ENCODE data around the gene SPATC1L.
"Not testable (repeated sequence)": the region's sequence is repeated elsewhere in the genome, so short reads cannot be mapped to it uniquely, and the experiment has no call there.

SPATC1L gene

GRCh38 chr21:46202592-46203202 lies 18.4 kb upstream of the SPATC1L start:
- H3K27me3 ChIP-seq (ENCODE audit: insufficient read depth, insufficient read length), result no peaks in the 10 kb centered on the region
- H3K4me3 ChIP-seq (ENCODE audit: insufficient read length, low read depth), result no peak overlapping the region
- DNase-seq (ENCODE audit: low read depth, low spot score), result peak; percentile 87
- TF ChIP-seq YY1 (IDR thresholded peaks at IDR 0.05; ENCODE audit: insufficient read depth, insufficient read length) (no peak), ZNF274 (IDR thresholded peaks at IDR 0.05; ENCODE audit: low read depth, low read length) (no peak), SUZ12 (IDR thresholded peaks at IDR 0.05; ENCODE audit: extremely low read depth, insufficient read depth, insufficient read length) (no peak)
- H3K9me3 ChIP-seq (ENCODE audit: insufficient read depth, low read length), result peaks cover 4% of the 10 kb centered on the region; the same call in 1 of the 2 replicates
- no peak overlapping the region for H3K9ac ChIP-seq (ENCODE audit: insufficient read length, low read depth)
- H3K36me3 ChIP-seq (ENCODE audit: insufficient read depth, insufficient read length, low read length), result peaks cover 84% of the 10 kb centered on the region
- peaks cover 2% of the 10 kb centered on the region for H3K4me1 ChIP-seq (ENCODE audit: insufficient read depth, insufficient read length)

GRCh38 chr21:46200877-46201803 lies 16.9 kb upstream of the SPATC1L start:
- not testable (repeated sequence) for H3K9me3 ChIP-seq (ENCODE audit: insufficient read depth, low read length); DNase-seq (ENCODE audit: low read depth, low spot score); H3K4me1 ChIP-seq (ENCODE audit: insufficient read depth, insufficient read length); H3K27me3 ChIP-seq (ENCODE audit: insufficient read depth, insufficient read length); H3K4me3 ChIP-seq (ENCODE audit: insufficient read length, low read depth); H3K9ac ChIP-seq (ENCODE audit: insufficient read length, low read depth)
- H3K36me3 ChIP-seq (ENCODE audit: insufficient read depth, insufficient read length, low read length), result peaks cover 82% of the 10 kb centered on the region

GRCh38 chr21:46199436-46200373 lies 15.4 kb upstream of the SPATC1L start:
- TF ChIP-seq SUZ12 (IDR thresholded peaks at IDR 0.05; ENCODE audit: extremely low read depth, insufficient read depth, insufficient read length), result no peak
- no peak for TF ChIP-seq ZNF274 (IDR thresholded peaks at IDR 0.05; ENCODE audit: low read depth, low read length)
- TF ChIP-seq YY1 (IDR thresholded peaks at IDR 0.05; ENCODE audit: insufficient read depth, insufficient read length), result no peak
- no peak for DNase-seq (ENCODE audit: low read depth, low spot score)
- Histone ChIP-seq H3K27me3 (ENCODE audit: insufficient read depth, insufficient read length) (no peaks in the 10 kb centered on the region), H3K4me3 (ENCODE audit: insufficient read length, low read depth) (no peak overlapping the region), H3K9ac (ENCODE audit: insufficient read length, low read depth) (no peak overlapping the region), H3K36me3 (ENCODE audit: insufficient read depth, insufficient read length, low read length) (peaks cover 82% of the 10 kb centered on the region), H3K4me1 (ENCODE audit: insufficient read depth, insufficient read length) (peaks cover 5% of the 10 kb centered on the region), H3K9me3 (ENCODE audit: insufficient read depth, low read length) (peaks cover 4% of the 10 kb centered on the region; the same call in 1 of the 2 replicates)

GRCh38 chr21:46196733-46197132 lies 12.5 kb upstream of the SPATC1L start:
- peaks cover 89% of the 10 kb centered on the region for H3K36me3 ChIP-seq (ENCODE audit: insufficient read depth, insufficient read length, low read length)
- H3K27me3 ChIP-seq (ENCODE audit: insufficient read depth, insufficient read length), result no peaks in the 10 kb centered on the region
- DNase-seq (ENCODE audit: low read depth, low spot score), result no peak
- peaks cover 4% of the 10 kb centered on the region; the same call in 1 of the 2 replicates for H3K9me3 ChIP-seq (ENCODE audit: insufficient read depth, low read length)
- no peak overlapping the region for H3K4me3 ChIP-seq (ENCODE audit: insufficient read length, low read depth)
- no peak overlapping the region for H3K9ac ChIP-seq (ENCODE audit: insufficient read length, low read depth)
- H3K4me1 ChIP-seq (ENCODE audit: insufficient read depth, insufficient read length), result peaks cover 7% of the 10 kb centered on the region
- TF ChIP-seq ZNF274 (IDR thresholded peaks at IDR 0.05; ENCODE audit: low read depth, low read length) (no peak), SUZ12 (IDR thresholded peaks at IDR 0.05; ENCODE audit: extremely low read depth, insufficient read depth, insufficient read length) (no peak), YY1 (IDR thresholded peaks at IDR 0.05; ENCODE audit: insufficient read depth, insufficient read length) (no peak)

GRCh38 chr21:46195595-46196195 lies 11.4 kb upstream of the SPATC1L start:
- TF ChIP-seq SUZ12 (IDR thresholded peaks at IDR 0.05; ENCODE audit: extremely low read depth, insufficient read depth, insufficient read length) (no peak), ZNF274 (IDR thresholded peaks at IDR 0.05; ENCODE audit: low read depth, low read length) (no peak), YY1 (IDR thresholded peaks at IDR 0.05; ENCODE audit: insufficient read depth, insufficient read length) (no peak)
- H3K9me3 ChIP-seq (ENCODE audit: insufficient read depth, low read length), result peaks cover 4% of the 10 kb centered on the region; the same call in 1 of the 2 replicates
- H3K4me3 ChIP-seq (ENCODE audit: insufficient read length, low read depth), result no peak overlapping the region
- no peak for DNase-seq (ENCODE audit: low read depth, low spot score)
- H3K9ac ChIP-seq (ENCODE audit: insufficient read length, low read depth), result peak overlapping the region; percentile 53
- H3K4me1 ChIP-seq (ENCODE audit: insufficient read depth, insufficient read length), result peaks cover 16% of the 10 kb centered on the region
- no peaks in the 10 kb centered on the region for H3K27me3 ChIP-seq (ENCODE audit: insufficient read depth, insufficient read length)
- H3K36me3 ChIP-seq (ENCODE audit: insufficient read depth, insufficient read length, low read length), result peaks cover 93% of the 10 kb centered on the region

- Histone ChIP-seq H3K9me3 (ENCODE audit: insufficient read depth, low read length) (peaks cover 2% of the 10 kb centered on the region; the same call in 1 of the 2 replicates), H3K4me1 (ENCODE audit: insufficient read depth, insufficient read length) (peaks cover 26% of the 10 kb centered on the region), H3K9ac (ENCODE audit: insufficient read length, low read depth) (no peak overlapping the region), H3K4me3 (ENCODE audit: insufficient read length, low read depth) (no peak overlapping the region), H3K36me3 (ENCODE audit: insufficient read depth, insufficient read length, low read length) (peaks cover 93% of the 10 kb centered on the region), H3K27me3 (ENCODE audit: insufficient read depth, insufficient read length) (no peaks in the 10 kb centered on the region)
- TF ChIP-seq ZNF274 (IDR thresholded peaks at IDR 0.05; ENCODE audit: low read depth, low read length), result no peak
- no peak for TF ChIP-seq SUZ12 (IDR thresholded peaks at IDR 0.05; ENCODE audit: extremely low read depth, insufficient read depth, insufficient read length)
- TF ChIP-seq YY1 (IDR thresholded peaks at IDR 0.05; ENCODE audit: insufficient read depth, insufficient read length), result no peak
- no peak for DNase-seq (ENCODE audit: low read depth, low spot score)
Measured at GRCh38 chr21:46194374-46195334, 10.4 kb upstream of the SPATC1L start.
